GM19025 (cell line): ENCODE results near the gene PLEKHM2.

Experiments
- ATAC-seq: cut with Tn5 transposase; IDR thresholded peaks from one replicate; pipeline ENCODE4 v1.9.1; 2021; ENCODE audit warnings: mild to moderate bottlenecking, low read depth, moderate library complexity; ENCODE audit not compliant: unreplicated experiment

Gene PLEKHM2

DNA sequence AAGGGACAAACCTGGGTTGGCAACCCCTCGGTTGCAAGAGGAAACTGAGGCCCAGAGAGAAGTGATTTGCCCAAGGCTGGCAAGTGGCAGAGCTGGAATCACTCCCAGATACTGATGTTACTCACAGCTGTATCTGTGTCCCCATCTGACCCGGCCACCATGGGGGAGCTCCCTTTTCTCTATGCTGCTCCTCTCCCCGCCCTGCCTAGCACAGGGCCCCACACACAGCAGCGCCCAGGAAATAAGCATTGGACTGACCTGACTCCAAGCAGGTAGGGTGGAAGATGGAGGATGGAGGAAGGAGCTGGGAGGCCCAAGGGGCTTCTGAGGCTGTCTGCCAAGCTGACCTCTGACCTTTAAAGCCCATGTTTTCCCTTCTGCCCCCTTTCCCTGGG lies 71.5 kb downstream of the PLEKHM2 start:
- no peak for ATAC-seq

GRCh38 chr1:15756143-15757015 lies 72.3 kb downstream of the PLEKHM2 start:
- ATAC-seq = no peak

DNA sequence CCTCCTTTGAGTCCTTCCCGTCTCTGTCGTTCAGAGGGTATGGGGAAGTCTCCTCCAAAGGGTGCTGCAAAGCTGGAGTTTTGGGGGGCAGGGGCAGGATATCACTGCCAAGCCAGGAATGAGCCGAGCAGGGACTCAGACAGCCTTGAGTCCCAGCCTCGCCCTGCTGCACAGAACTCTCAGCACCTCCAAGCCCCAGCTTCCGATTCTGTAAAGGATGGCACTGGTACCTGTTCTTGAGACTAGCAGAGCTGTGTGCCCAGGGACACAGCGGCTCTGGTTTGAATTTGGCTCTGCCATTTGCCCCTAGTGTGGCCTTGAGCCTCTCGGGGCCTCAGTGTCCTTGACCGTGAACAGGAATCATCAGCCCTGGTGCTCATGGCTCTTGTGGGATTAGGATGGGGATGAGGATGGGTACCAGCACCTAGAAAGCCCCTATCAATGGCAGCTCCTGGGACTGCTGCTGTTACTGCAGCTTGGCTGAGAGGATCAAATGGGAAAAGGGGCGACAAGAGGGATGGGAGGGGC lies 73.0 kb downstream of the PLEKHM2 start:
- ATAC-seq = no peak

- no peak for ATAC-seq
Observed at GRCh38 chr1:15757575-15758342, 73.6 kb downstream of the PLEKHM2 start.

DNA sequence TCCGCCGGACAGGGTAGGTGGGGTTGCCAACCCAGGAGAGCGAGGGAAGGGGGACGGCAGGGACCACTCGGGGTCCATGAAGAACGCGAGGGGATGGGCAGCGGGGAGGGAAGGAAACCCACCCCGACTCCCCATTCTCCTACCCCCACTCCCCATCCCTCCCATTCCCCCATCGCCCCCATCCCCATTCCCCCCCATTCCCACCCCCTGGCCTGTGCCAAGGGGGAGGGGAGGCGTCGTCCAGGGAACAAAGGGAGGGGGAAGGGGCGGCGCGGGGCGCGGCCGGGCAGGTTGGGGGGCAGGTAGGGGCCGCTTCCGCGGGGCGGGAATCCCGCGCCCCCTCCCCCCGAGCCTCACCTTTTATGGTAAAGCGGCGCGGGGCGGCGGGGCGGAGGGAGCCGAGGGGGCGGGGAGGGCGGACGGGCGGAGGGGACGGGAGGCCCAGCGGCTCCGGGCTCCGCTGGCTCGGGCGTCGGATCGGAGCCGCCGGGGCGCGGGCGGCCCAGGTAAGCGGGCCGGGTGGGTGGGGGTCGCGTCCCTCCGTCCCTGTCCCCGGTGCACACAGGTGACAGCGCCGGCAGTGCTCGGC lies 74.3 kb downstream of the PLEKHM2 start, which contains the start of gene FBLIM1:
Gene FBLIM1, plus strand, starts transcription at position 453 of the 589 bp plus-strand sequence. CDS start 6,189 bp downstream, outside the sequence.
- ATAC-seq = no peak

DNA sequence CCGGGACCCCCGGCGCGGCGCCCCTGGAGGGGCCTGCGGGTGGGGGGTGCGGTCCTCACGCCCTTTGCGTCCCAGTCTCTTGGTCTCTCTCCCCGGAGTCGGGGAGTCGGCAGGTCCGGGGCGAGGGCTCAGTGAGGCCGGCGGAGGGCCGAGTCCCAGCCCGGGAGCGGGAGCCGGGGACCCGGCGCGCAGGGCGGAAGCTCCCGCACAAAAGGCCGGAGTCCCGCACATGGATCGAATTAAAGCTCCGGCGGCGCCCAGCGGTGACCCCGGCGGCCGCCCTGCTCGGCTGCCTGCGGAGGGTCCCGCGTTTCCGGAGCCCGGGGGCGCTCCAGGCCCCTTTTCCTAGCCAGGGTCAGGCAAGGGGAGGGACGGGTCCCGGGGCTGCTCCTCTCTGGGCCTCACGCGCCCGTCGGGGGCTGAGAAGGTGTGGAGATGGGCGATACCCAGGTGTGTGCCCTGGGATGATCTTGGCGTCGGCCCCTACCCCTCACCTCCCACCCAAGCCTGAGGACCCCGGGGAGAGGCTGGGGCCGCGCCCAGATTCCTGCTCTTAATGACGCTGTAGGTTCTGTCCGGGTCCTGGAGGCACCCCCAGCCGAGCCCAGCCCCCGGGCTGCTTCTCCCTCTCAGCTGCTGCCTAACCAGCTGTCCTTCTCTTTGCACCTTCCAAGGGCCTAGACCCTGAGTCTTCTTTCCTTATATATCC lies 75.0 kb downstream of the PLEKHM2 start:
- ATAC-seq = no peak

GRCh38 chr1:15760520-15761211 lies 76.5 kb downstream of the PLEKHM2 start:
- no peak for ATAC-seq

DNA sequence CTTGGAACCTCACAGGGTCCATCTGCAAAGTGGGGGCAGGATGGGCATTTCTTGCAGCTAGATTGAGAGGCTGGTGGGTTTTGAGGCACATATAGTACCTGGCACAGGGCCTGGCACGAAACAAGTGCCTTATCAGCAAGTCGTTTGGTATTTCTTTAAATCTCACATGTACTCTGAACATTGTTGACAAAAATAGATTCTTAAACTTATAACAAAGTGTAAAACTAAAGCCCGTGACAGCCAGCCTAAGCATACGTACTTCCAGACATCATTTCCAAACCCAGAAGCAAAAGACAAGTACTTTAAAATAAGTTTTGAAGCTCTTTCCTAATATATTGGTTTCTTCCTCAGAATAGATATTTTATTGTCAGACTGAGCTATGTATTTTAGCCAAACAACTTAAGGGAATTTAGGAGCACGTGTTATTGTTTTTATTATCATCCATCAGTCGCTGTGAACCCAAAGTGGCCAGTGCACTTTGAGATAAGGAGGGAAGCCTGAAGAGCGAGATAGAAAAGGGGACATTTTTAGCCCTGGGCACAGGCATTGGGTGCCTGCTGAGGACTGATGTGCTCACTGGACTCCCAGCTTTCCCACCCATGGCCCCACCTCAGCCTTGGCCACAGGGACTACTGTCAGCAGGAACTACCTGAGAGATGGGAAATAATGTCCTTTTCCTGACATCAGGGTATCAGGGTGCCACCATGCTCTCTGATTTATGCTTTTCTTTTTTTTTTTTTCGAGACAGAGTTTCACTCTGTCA lies 77.4 kb downstream of the PLEKHM2 start:
- ATAC-seq = no peak

DNA sequence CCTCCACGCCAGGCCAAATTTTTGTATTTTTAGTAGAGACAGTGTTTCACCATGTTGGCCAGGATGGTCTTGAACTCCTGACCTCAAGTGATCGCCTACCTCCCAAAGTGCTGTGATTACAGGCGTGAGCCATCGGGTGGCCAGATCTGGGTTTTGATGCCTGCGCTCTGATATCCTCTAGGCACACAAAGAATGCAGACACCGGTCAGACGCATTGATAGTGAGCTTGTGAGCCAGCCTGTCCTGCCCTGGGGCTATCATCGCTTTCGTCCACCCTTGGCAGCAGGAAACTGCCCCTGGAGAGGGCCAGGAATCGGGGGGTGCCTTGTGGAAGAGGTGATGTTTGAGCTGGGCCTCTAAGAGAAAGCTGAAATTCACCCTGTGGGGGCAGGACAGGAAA lies 78.4 kb downstream of the PLEKHM2 start:
- no peak for ATAC-seq

DNA sequence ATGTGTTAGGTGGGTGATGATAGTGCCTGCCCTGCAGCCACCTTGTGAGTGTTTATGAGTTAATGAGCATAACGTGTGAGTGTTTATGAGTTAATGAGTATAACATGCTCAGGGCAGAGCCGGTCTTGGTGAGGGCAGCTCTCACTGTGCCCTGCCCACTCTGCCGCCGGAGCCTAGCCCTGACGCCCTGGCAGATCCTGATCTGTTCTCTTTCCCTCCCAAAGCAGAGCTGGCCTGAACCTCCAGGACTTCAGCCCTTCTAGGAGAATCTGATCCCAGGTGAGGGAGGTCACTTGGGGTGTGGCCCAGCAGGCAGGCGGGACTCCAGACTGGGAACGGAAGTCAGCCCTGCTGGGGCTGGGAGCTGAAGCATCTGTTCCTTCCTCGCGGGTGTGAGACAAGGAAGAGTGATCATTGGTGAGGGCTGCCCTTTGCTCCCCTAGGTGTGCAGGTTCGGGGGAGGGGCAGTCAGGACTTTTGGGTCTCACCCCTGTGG lies 80.2 kb downstream of the PLEKHM2 start:
- ATAC-seq = no peak

DNA sequence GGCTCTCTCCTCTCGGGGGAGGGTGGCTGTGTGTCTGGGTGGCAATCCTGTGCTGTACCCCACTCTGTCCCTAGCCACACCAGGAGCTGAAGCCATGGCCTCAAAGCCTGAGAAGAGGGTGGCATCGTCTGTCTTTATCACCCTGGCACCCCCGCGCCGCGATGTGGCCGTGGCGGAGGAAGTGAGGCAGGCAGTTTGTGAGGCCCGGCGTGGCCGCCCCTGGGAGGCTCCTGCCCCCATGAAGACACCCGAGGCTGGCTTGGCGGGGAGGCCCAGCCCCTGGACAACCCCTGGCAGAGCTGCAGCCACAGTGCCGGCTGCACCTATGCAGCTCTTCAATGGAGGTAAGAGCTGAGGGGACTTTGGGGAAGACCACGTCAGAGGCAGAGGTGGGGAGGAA lies 80.8 kb downstream of the PLEKHM2 start:
- ATAC-seq = no peak

- ATAC-seq = no peak
Observed at GRCh38 chr1:15765495-15766194, 81.5 kb downstream of the PLEKHM2 start.

GRCh38 chr1:15767941-15768340 lies 83.8 kb downstream of the PLEKHM2 start:
- ATAC-seq = no peak

- no peak for ATAC-seq
Observed at GRCh38 chr1:15768388-15768787, 84.3 kb downstream of the PLEKHM2 start.

- no peak for ATAC-seq
Observed at GRCh38 chr1:15770313-15770962, 86.3 kb downstream of the PLEKHM2 start.

DNA sequence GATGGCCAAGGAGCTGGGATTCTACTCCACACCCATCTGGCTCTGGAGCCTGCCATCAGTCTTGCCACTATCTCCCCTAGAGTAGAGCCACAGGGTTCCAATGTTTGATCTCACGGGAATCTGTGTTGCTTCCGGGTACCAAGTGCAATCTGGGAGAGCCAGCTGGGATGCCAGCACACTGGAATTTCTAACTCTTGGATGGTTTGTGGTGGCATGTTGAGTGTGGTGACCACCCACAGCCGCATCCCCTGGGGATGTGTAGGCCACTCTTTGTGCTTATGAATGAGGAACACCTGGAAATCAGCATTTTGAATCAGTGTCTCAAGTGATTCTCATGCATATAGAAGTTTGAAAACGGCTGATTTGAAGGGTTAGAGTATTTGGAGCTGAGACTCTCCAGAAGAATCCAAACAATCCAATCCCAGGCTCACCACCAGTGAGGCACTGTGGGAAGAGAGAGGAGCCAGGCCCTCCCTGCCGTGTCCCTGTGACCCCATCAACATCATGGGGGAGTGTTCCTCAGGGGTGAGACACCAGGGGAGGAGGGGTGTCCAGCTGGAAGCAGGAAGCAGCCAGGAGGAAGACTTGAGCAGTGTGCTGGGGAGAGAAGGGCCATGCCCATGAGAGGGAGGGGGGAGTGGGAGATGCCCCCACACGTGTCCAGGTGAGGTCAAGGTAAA lies 87.9 kb downstream of the PLEKHM2 start:
- no peak for ATAC-seq

DNA sequence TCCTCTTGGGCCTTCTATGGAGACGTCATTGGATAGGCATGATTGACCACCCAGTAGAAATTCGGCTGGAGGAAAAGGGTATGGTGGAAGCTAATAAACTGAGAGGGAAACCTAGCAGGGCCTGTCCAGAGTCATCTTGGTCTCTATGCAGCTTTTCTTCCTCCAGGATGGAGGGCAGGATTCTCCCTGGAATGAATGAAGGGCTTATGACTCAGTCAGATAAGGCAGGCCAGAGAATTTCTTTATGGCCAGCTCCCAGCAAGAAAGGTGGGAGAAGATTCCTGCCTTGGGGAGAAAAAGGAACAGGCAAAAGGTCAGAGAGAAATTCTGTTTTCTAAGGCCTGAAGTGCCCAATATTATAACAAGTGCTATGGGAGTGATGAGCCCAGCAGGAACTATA lies 91.6 kb downstream of the PLEKHM2 start:
- ATAC-seq = no peak
